GM12874 (cell line): Measurements from ENCODE around the gene HSPA14.

ENCODE experiments used
- TF ChIP-seq, protein P1 (sequence below): IDR thresholded peaks from 2 replicates; pipeline ENCODE4 v1.5.1; 2011; ENCODE audit warnings: low read depth, mild to moderate bottlenecking, control low read depth, low read length, moderate library complexity; ENCODE audit not compliant: insufficient read depth

The HSPA14 gene

DNA sequence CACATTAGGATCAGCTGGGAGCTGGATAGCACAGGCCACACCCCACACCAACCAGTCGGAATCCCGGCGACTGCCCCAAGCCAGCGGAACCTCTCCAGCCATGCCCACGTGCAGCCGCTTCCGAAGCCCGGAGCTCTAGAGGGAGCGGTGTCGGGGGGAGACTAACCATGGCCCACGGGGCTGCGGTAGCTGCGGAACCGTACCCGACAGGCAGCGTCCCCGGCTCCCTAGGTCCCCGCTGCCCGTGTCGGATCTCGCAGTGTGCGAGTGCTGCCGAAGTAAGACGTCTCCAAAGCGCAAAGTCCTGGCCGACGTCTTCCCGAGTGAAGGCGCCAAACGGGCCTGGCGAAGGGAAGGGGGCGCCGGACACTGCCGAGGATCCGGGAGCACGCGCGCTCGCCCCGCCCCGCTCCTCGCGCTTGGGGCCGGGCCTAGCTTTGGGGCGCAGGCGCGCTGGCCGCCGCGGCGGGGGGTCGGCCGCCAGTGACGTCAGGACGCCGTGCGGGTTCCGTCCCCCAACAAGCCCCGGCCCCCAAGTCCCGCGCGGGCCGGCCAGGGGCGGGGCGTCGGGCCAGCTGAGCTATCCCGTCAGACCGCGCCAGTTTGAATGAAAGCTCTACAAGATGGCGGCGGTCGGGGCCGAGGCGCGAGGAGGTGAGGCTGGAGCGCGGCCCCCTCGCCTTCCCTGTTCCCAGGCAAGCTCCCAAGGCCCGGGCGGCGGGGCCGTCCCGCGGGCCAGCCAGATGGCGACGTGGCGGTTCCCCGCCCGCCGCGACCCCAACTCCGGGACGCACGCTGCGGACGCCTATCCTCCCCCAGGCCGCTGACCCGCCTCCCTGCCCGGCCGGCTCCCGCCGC is 40.4 kb downstream of the HSPA14 start, which contains the start of gene SUV39H2:
TSS of gene SUV39H2 (plus strand) at position 601 of the 858 bp plus-strand sequence. CDS start at position 624, 23 bp downstream.
- TF ChIP-seq, protein P1, sequence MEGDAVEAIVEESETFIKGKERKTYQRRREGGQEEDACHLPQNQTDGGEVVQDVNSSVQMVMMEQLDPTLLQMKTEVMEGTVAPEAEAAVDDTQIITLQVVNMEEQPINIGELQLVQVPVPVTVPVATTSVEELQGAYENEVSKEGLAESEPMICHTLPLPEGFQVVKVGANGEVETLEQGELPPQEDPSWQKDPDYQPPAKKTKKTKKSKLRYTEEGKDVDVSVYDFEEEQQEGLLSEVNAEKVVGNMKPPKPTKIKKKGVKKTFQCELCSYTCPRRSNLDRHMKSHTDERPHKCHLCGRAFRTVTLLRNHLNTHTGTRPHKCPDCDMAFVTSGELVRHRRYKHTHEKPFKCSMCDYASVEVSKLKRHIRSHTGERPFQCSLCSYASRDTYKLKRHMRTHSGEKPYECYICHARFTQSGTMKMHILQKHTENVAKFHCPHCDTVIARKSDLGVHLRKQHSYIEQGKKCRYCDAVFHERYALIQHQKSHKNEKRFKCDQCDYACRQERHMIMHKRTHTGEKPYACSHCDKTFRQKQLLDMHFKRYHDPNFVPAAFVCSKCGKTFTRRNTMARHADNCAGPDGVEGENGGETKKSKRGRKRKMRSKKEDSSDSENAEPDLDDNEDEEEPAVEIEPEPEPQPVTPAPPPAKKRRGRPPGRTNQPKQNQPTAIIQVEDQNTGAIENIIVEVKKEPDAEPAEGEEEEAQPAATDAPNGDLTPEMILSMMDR, result no peak

DNA sequence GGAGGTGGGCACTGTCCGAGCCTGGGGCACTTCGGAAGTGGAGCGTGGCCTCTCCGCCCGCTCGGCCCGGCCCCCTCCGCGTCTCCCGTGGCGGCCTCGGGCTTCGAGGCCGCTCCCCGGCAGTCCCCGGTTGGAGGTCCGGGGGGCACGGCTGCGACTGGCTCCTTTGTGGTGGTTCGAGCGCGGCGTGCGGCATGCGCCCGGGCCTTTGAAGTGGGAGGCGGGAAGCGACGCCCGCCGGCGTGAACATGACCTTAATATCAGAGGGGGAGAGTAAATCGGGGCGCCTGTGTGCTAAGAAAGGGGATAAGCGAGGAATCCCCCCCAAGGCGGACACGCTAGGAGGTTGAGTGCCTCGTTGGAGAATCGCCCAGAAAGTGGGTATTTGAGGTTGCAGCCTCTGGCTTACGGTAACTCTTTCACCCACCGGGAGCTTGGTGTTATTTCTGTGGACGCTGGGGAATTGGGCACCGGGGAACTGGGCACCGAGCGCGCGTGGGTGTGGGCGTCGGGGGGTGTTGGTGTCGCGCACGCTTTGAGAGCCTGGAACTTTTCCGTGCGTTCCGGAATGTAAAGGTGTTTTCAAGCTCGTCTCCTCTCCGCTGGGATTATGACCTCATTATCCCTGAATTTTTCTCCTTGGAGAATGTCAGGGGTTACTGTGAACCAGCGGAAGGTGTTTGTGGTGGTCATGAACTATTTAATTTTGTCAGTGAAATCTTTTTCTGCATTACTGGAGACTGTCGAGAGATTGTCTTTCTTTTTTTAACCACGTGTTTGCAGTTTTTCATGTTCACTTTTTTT is 41.2 kb downstream of the HSPA14 start:
- TF ChIP-seq, protein P1, result no peak

DNA sequence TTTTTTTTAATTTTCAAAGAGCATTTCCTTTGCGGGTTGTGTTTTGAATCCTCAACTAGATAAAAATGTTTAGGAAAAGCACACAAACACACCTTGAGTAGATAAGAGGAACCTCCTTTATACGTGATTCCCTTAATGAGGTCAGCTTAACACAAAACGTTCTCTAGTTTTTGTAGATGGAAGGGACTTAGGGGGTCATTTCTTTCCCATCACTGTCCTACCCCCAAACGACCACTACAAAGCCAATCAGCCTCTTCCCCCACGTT is 41.8 kb downstream of the HSPA14 start:
- TF ChIP-seq, protein P1, result no peak

DNA sequence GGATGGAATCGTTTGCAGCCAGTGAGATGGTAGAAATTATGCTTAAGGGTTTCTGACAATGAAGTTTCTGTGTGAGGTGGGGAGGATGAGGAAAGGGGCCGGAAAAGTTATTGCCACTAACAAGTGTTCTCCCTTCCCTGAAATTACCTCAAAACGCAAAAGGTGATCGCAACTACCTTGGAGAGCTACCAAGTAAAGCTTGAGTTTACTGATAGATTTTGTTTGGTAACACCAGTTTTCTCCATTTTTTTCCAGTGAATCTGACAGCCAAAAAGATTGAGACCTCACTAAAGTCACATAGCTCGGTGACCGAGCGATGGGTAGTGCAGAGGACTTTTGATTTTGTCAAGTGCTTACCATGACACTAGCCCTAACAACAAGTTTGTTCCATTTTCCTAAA is 42.1 kb downstream of the HSPA14 start:
- TF ChIP-seq, protein P1, result no peak

DNA sequence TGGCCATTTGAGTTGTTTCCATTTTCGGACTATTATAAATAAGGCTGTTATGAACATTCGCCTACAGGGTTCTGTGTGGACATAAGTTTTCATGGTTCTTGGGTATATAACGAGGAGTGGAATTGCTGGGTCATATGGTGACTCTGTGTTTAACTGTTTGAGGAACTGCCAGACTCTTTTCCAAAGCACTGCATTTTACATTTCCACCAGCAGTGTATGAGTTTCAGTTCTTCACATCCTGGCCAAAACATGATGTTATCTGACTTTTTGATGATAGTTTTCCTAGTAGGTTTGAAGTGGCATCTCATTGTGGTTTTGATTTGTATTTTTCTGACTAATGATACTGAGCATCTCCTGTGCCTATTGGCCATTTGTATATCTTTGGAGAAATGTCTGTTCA is 46.0 kb downstream of the HSPA14 start:
- TF ChIP-seq, protein P1, result no peak

DNA sequence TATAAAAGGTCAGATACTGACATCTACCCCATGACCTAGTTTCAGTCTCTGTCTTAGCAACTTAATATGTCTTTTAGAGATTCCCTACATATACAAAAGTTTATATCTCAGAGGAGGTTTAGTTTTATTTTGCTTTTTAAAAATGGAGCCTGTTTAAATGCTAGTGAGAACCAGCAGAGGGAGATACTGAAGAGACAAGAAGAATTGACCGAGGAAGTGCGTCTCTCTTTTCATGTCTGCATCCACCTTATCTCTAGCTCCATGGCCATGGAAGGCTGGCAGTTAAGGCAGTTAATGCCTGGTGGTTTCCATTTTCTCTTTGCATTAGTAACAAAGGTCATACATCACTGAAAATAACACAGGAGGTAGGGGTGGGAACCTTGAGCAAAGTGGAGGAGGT is 51.2 kb downstream of the HSPA14 start:
- TF ChIP-seq, protein P1, result no peak

DNA sequence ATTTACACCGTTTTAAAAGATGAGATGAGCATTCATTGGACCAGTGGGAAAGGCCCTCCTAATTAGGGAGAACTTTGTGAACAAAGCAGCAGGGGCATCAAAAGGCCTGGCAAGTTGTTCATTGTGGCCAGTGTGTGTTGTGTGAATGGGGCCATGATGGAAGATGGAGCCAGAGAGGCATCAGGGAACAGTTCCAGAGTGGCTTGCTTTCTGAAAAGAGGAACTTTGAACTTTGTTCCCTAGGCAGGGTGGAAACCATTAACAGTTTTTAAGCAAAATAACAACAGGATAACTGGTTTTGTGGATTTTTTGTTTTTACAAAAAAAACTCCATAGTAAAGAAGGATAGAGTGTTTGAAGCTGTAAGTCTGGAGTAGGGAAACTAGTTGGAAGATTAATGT is 53.0 kb downstream of the HSPA14 start:
- TF ChIP-seq, protein P1, result no peak
